H1 (cell line): ENCODE measurements around the gene ZWILCH. TPM values are rescaled to one million over a fixed set of nuclear protein-coding genes. Genes with fewer than 3 reads are reported as not detected.

Experiments used
- CTCF ChIA-PET: fragments of 300-600 bp; sonication (Branson Sonifier 250); formaldehyde crosslinking; loops from one replicate; lab custom pipeline; 2021; ENCODE audit not compliant: partially characterized antibody; lab: Charles Lee
- POLR2A ChIA-PET: fragments of 300-600 bp; sonication (Branson Sonifier 250); formaldehyde crosslinking; loops from one replicate; lab custom pipeline; 2021; ENCODE audit warnings: inconsistent platforms; ENCODE audit not compliant: partially characterized antibody; lab: Charles Lee
- DNase-seq, 2 experiments: peaks; one replicate each; pipeline versions ENCODE4 v3.0.0 to v3.0.0-alpha.2; 2010 to 2022; ENCODE audit warnings: low spot score in 2 of 2, low read depth in 1 of 2, mixed read lengths in 1 of 2
- FAIRE-seq: peaks from 2 replicates; lab custom pipeline; 2011; peaks lifted over from hg19 to GRCh38; lab: Jason Lieb, UNC
- H2AFZ ChIP-seq: 2 replicates; pipeline ENCODE4 v1.8.1; 2012; ENCODE audit warnings: low read length, inconsistent platforms
- H2AK5ac ChIP-seq: 2 replicates; pipeline ENCODE4 v1.6.1; 2013; ENCODE audit warnings: low read depth, low read length
- H2BK120ac ChIP-seq: replicated peaks from 2 replicates; pipeline ENCODE3; 2013; ENCODE audit warnings: low read depth, low read length, inconsistent platforms
- H2BK12ac ChIP-seq: 2 replicates; pipeline ENCODE4 v1.6.1; 2013; ENCODE audit warnings: low read depth, low read length
- H2BK15ac ChIP-seq: 2 replicates; pipeline ENCODE4 v1.6.1; 2013; ENCODE audit warnings: low read length
- H2BK20ac ChIP-seq: 2 replicates; pipeline ENCODE4 v1.6.1; 2013; ENCODE audit warnings: low read length
- H2BK5ac ChIP-seq: 2 replicates; pipeline ENCODE4 v1.6.1; 2013; ENCODE audit warnings: low read depth, low read length
- H3K14ac ChIP-seq: 2 replicates; pipeline ENCODE4 v1.6.1; 2013; ENCODE audit warnings: inconsistent platforms; ENCODE audit not compliant: insufficient read length
- H3K18ac ChIP-seq: 2 replicates; pipeline ENCODE4 v1.6.1; 2013; ENCODE audit warnings: low read length; ENCODE audit errors: extremely low read depth
- H3K23ac ChIP-seq: 2 replicates; pipeline ENCODE4 v1.6.1; 2013; ENCODE audit warnings: inconsistent platforms; ENCODE audit not compliant: insufficient read length
- H3K23me2 ChIP-seq: 2 replicates; pipeline ENCODE4 v1.6.1; 2013; ENCODE audit warnings: low read depth, low read length
- H3K27ac ChIP-seq: 2 replicates; pipeline ENCODE4 v1.6.1; 2011; ENCODE audit warnings: low read depth, low read length, inconsistent platforms
- H3K27me3 ChIP-seq, 4 experiments: replicated peaks in 1 of 4; 1 replicate in 1 of 4; 2 replicates in 3 of 4; pipeline versions ENCODE4 v1.6.1 to v1.8.1; 2011 to 2013; ENCODE audit warnings: low read length in 3 of 4, mild to moderate bottlenecking in 3 of 4, inconsistent platforms in 2 of 4, mixed read lengths in 2 of 4, moderate library complexity in 1 of 4; ENCODE audit not compliant: control insufficient read depth in 3 of 4, insufficient read depth in 3 of 4; ENCODE audit errors: extremely low read depth in 1 of 4
- H3K36me3 ChIP-seq, 4 experiments: 2 replicates each; pipeline versions ENCODE4 v1.6.1 to v1.8.1; 2011 to 2013; ENCODE audit warnings: mild to moderate bottlenecking in 4 of 4, low read length in 3 of 4, moderate library complexity in 2 of 4, control low read depth in 1 of 4, inconsistent platforms in 1 of 4; ENCODE audit not compliant: insufficient read depth in 4 of 4, control insufficient read depth in 2 of 4
- H3K4ac ChIP-seq: replicated peaks from 2 replicates; pipeline ENCODE3; 2013; ENCODE audit warnings: low read length, low read depth, mixed read lengths, inconsistent platforms; ENCODE audit not compliant: insufficient read length
- H3K4me1 ChIP-seq, 4 experiments: replicated peaks in 1 of 4; 1 replicate in 1 of 4; 2 replicates in 3 of 4; pipeline versions ENCODE4 v1.6.1 to v1.8.1; 2011 to 2013; ENCODE audit warnings: low read length in 3 of 4, inconsistent platforms in 2 of 4, mixed read lengths in 1 of 4; ENCODE audit not compliant: insufficient read depth in 4 of 4, control insufficient read depth in 3 of 4
- H3K4me2 ChIP-seq, 2 experiments: 2 replicates each; pipeline versions ENCODE4 v1.6.1 to v1.8.1; 2011 to 2013; ENCODE audit warnings: low read depth in 2 of 2, low read length in 2 of 2, control low read depth in 1 of 2, inconsistent platforms in 1 of 2, mild to moderate bottlenecking in 1 of 2; ENCODE audit not compliant: insufficient read depth in 1 of 2
- H3K4me3 ChIP-seq, 4 experiments: fragments of 200-600, 300-600 bp in 1 of 4; sonication (generic), shearing (Covaris generic), sonication (Bioruptor Twin) in 1 of 4; 2 replicates each; pipeline versions ENCODE4 v1.5.1 to v1.8.1; 2011 to 2016; ENCODE audit warnings: low read length in 4 of 4, low read depth in 3 of 4, control low read depth in 2 of 4, inconsistent platforms in 2 of 4, mild to moderate bottlenecking in 2 of 4, mixed read lengths in 1 of 4, moderate library complexity in 1 of 4; ENCODE audit not compliant: insufficient read depth in 2 of 4; ENCODE audit errors: extremely low read depth in 1 of 4
- H3K56ac ChIP-seq: replicated peaks from 2 replicates; pipeline ENCODE3; 2013; ENCODE audit warnings: low read depth, mild to moderate bottlenecking, mixed read lengths, low read length, inconsistent platforms; ENCODE audit not compliant: insufficient read length
- H3K79me1 ChIP-seq: 2 replicates; pipeline ENCODE4 v1.6.1; 2013; ENCODE audit warnings: low read depth, low read length, control low read depth
- H3K79me2 ChIP-seq, 2 experiments: 2 replicates each; pipeline versions ENCODE4 v1.6.1 to v1.8.1; 2012 to 2013; ENCODE audit warnings: low read length in 2 of 2, mild to moderate bottlenecking in 2 of 2, inconsistent platforms in 1 of 2; ENCODE audit not compliant: insufficient read depth in 2 of 2, control insufficient read depth in 1 of 2
- H3K9ac ChIP-seq, 4 experiments: replicated peaks in 1 of 4; 1 replicate in 1 of 4; 2 replicates in 3 of 4; pipeline versions ENCODE4 v1.6.1 to v1.8.1; 2011 to 2013; ENCODE audit warnings: low read depth in 3 of 4, low read length in 3 of 4, control low read depth in 2 of 4, mild to moderate bottlenecking in 2 of 4, moderate library complexity in 2 of 4, inconsistent platforms in 1 of 4; ENCODE audit errors: extremely low read depth in 1 of 4
- H3K9me3 ChIP-seq, 2 experiments: 2 replicates each; pipeline versions ENCODE4 v1.6.1 to v1.8.1; 2012 to 2013; ENCODE audit warnings: mild to moderate bottlenecking in 2 of 2, moderate library complexity in 2 of 2, control low read depth in 1 of 2, inconsistent platforms in 1 of 2, low read depth in 1 of 2, low read length in 1 of 2, mixed read lengths in 1 of 2; ENCODE audit not compliant: insufficient read depth in 2 of 2
- H4K20me1 ChIP-seq, 2 experiments: replicated peaks in 1 of 2; 2 replicates each; pipeline versions ENCODE3 to v1.8.1; 2011 to 2013; ENCODE audit warnings: inconsistent platforms in 2 of 2, low read length in 2 of 2, mild to moderate bottlenecking in 1 of 2; ENCODE audit not compliant: insufficient read depth in 2 of 2, control insufficient read depth in 1 of 2
- H4K5ac ChIP-seq: 2 replicates; pipeline ENCODE4 v1.6.1; 2013; ENCODE audit warnings: low read length, low read depth, mixed read lengths, inconsistent platforms; ENCODE audit not compliant: insufficient read length
- H4K8ac ChIP-seq: 2 replicates; pipeline ENCODE4 v1.8.0; 2013; ENCODE audit warnings: mild to moderate bottlenecking, moderate library complexity, low read length, inconsistent platforms; ENCODE audit not compliant: insufficient read depth; ENCODE audit errors: extremely low read depth
- H4K91ac ChIP-seq: replicated peaks from 2 replicates; pipeline ENCODE3; 2013; ENCODE audit warnings: low read length, mixed read lengths, inconsistent platforms; ENCODE audit not compliant: insufficient read length
- EZH2 ChIP-seq: fragments of 200-600 bp; sonication (generic); IDR thresholded peaks from 2 replicates; pipeline ENCODE4 v1.7.1; 2012; ENCODE audit warnings: low read depth, mild to moderate bottlenecking, moderate library complexity, low read length, inconsistent platforms; ENCODE audit not compliant: severe bottlenecking
- GTF2F1 ChIP-seq: IDR thresholded peaks from 2 replicates; pipeline ENCODE4 v1.6.1; 2012; ENCODE audit warnings: low read depth, low read length, improper control_type of control experiment, borderline replicate concordance
- HDAC2 ChIP-seq, 2 experiments: fragments of 300-600 bp in 1 of 2; sonication (generic) in 1 of 2; IDR thresholded peaks; 2 replicates each; pipeline ENCODE4 v1.6.1; 2011 to 2012; ENCODE audit warnings: low read depth in 2 of 2, low read length in 2 of 2, mild to moderate bottlenecking in 2 of 2, moderate library complexity in 2 of 2, borderline replicate concordance in 1 of 2, inconsistent platforms in 1 of 2
- POU5F1 ChIP-seq: IDR thresholded peaks from 2 replicates; pipeline ENCODE4 v1.6.1; 2011; ENCODE audit warnings: low read depth, mild to moderate bottlenecking, low read length, moderate library complexity
- RAD21 ChIP-seq, 2 experiments: IDR thresholded peaks in 1 of 2; conservative IDR thresholded peaks in 1 of 2; 2 replicates each; pipeline ENCODE4 v1.6.1; 2011; ENCODE audit warnings: low read depth in 2 of 2, low read length in 2 of 2, improper control_type of control experiment in 1 of 2, inconsistent platforms in 1 of 2, mild to moderate bottlenecking in 1 of 2, moderate library complexity in 1 of 2
- WGBS, 2 experiments: shearing (Covaris generic) in 1 of 2; methylation state at CpG; one replicate each; pipeline versions ENCODE4 v1.1.6 to v1.1.7; 2013 to 2015; ENCODE audit warnings: low lambda C conversion rate in 2 of 2, mixed read lengths in 2 of 2, inconsistent platforms in 1 of 2, low coverage in 1 of 2, missing lambda C conversion rate in 1 of 2; ENCODE audit not compliant: insufficient replicate concordance in 2 of 2, insufficient coverage in 1 of 2, insufficient read length in 1 of 2; ENCODE audit errors: extremely low coverage in 1 of 2, missing lambda C conversion rate in 1 of 2; 5-methylcytosine and 5-hydroxymethylcytosine counted together
- polyA plus RNA-seq, 7 experiments: library from polyadenylated mRNA; depleted of rRNA in 3 of 7; stranded (reverse) in 5 of 7; unstranded in 2 of 7; fragments of >200 nt in 5 of 7; fragments of 200-250 nt in 2 of 7; gene quantifications; 1 replicate in 5 of 7; 2 replicates in 1 of 7; 4 replicates in 1 of 7; pipeline versions ENCODE4 v1.2.1 to v1.2.3, GENCODE V29; 2011 to 2013; ENCODE audit warnings: missing spikeins in 2 of 7, mixed read lengths in 2 of 7
- total RNA-seq: library from RNA; stranded (reverse); fragmentation: NEBNext Ultra II Directional; extraction: Animal tissue kit (Norgen Biotek cat#: 25700); gene quantifications from 2 replicates; pipeline ENCODE4 v1.2.1, GENCODE V29; 2021

The ZWILCH gene
- total and polyA plus RNA-seq, 2 of the 8 experiments (the other 6 are each of a cell fraction or from before 2014, with no cell fraction given), result 18.1 to 61.5 TPM

- no peak for DNase-seq
- H3K18ac ChIP-seq, result no peak overlapping the region
- H3K23me2 ChIP-seq, result no peaks in the 10 kb centered on the region; the same call in 1 of the 2 replicates
- POLR2A ChIA-PET, result no interaction called here
- no peak overlapping the region for H2AFZ ChIP-seq
- CTCF ChIA-PET, result interaction anchor here (1.0 to 1.6 kb wide), 3 partner anchors 94 to 108 kb away, joined by 3 to 5 read pairs (median 3); no protein-coding TSS in a partner anchor
- no peak overlapping the region for H3K4me3 ChIP-seq
- H3K9me3 ChIP-seq, result no peaks in the 10 kb centered on the region
- no peak overlapping the region for H4K91ac ChIP-seq
- FAIRE-seq, result no peak
- no peak overlapping the region for H3K14ac ChIP-seq
- H4K20me1 ChIP-seq, result no peaks in the 10 kb centered on the region
- H4K5ac ChIP-seq, result no peak overlapping the region
- H2BK12ac ChIP-seq, result no peak overlapping the region
- H3K56ac ChIP-seq, result no peak overlapping the region
- no peak overlapping the region for H2AK5ac ChIP-seq
- H4K8ac ChIP-seq, result no peak overlapping the region
- H3K4me2 ChIP-seq, result no peak overlapping the region
- H3K4me1 ChIP-seq, result peaks cover 0 to 3% (median 2%) of the 10 kb centered on the region in 4 experiments; a peak in 2 of 7 replicates
- TF ChIP-seq HDAC2 (IDR thresholded peaks at IDR 0.05; ENCODE audit: borderline replicate concordance in 1 of 2, low read depth in 2 of 2, low read length in 2 of 2) (no peak), EZH2 (no peak), POU5F1 (no peak), GTF2F1 (no peak), RAD21 (IDR thresholded peaks at IDR 0.05 in 1 of 2, conservative IDR thresholded peaks at IDR 0.05 in 1 of 2; ENCODE audit: low read depth in 2 of 2, low read length in 2 of 2) (no peak)
- H3K27ac ChIP-seq, result no peak overlapping the region
- no peak overlapping the region for H3K23ac ChIP-seq
- H3K9ac ChIP-seq, result no peak overlapping the region
- no peak overlapping the region for H3K4ac ChIP-seq
- H2BK5ac ChIP-seq, result no peak overlapping the region
- 94% methylated on average over 4 of the region's 4 CpGs; no CpG with 5 or more reads in 1 of the 2 experiments for WGBS, 2 experiments
- no peak overlapping the region for H2BK15ac ChIP-seq
- H3K27me3 ChIP-seq, result no peaks in the 10 kb centered on the region
- no peaks in the 10 kb centered on the region for H3K79me1 ChIP-seq
- H2BK120ac ChIP-seq, result no peak overlapping the region
- H3K79me2 ChIP-seq, result no peaks in the 10 kb centered on the region
- H3K36me3 ChIP-seq, result no peaks in the 10 kb centered on the region
- H2BK20ac ChIP-seq, result no peak overlapping the region
These were observed 86.3 kb downstream of the ZWILCH start for GRCh38 chr15:66591322-66591862.
